Measurements from ENCODE around the gene BUB1B.

DNA sequence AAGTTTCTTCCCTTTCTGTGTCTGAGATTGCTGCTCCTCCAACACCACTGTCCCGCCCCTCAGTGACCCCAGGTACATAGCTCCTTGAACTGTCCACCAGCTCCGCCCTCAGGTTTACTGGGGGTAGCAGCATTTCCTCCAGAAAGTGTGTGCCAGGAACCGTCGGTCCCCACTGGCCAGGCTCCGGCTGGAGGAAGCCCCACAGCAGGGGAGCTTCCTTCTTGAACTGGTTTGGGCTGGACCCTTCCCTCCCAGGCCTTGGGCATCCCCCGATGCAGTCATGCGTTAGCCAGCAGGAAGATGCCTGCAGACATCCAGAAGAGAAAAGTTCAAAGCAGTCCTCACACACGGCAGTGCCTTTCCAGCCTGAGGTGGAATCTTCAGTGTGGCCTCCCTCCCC lies 97.7 kb downstream of the BUB1B start:
- TF ChIP-seq, protein P1, sequence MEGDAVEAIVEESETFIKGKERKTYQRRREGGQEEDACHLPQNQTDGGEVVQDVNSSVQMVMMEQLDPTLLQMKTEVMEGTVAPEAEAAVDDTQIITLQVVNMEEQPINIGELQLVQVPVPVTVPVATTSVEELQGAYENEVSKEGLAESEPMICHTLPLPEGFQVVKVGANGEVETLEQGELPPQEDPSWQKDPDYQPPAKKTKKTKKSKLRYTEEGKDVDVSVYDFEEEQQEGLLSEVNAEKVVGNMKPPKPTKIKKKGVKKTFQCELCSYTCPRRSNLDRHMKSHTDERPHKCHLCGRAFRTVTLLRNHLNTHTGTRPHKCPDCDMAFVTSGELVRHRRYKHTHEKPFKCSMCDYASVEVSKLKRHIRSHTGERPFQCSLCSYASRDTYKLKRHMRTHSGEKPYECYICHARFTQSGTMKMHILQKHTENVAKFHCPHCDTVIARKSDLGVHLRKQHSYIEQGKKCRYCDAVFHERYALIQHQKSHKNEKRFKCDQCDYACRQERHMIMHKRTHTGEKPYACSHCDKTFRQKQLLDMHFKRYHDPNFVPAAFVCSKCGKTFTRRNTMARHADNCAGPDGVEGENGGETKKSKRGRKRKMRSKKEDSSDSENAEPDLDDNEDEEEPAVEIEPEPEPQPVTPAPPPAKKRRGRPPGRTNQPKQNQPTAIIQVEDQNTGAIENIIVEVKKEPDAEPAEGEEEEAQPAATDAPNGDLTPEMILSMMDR (IDR thresholded peaks at IDR 0.05) = no peak
- no peak for TF ChIP-seq POLR2A (IDR thresholded peaks at IDR 0.05)
